HG03575 (cell line): ENCODE measurements around the gene MMP25.
A peak's percentile ranks its signal among the peaks of the same experiment; 100 is the strongest.

Experiments used
- ATAC-seq: cut with Tn5 transposase; IDR thresholded peaks from one replicate; pipeline ENCODE4 v1.9.1; 2021; ENCODE audit not compliant: unreplicated experiment, insufficient number of reproducible peaks, low FRiP score; ENCODE audit errors: extremely low read depth

Gene MMP25

GRCh38 chr16:3045758-3046640, at the start of gene MMP25:
Gene MMP25, plus strand, starts transcription at chr16:3046561. Its CDS starts 357 bp downstream, at chr16:3046918.
- ATAC-seq: no peak

- ATAC-seq: no peak
Observed at GRCh38 chr16:2999929-3000328, 46.4 kb upstream of the MMP25 start.

- no peak for ATAC-seq
Observed at GRCh38 chr16:3000540-3000939, 45.8 kb upstream of the MMP25 start.

- ATAC-seq: no peak
Observed at GRCh38 chr16:3001316-3001715, 45.0 kb upstream of the MMP25 start.

- peak; percentile 94 for ATAC-seq
Observed at GRCh38 chr16:3003582-3004270, 42.6 kb upstream of the MMP25 start.

- no peak for ATAC-seq
Observed at GRCh38 chr16:3004319-3004718, 42.0 kb upstream of the MMP25 start.

GRCh38 chr16:3004781-3005284, 41.5 kb upstream of the MMP25 start:
- ATAC-seq: no peak

GRCh38 chr16:3007059-3007956, 39.1 kb upstream of the MMP25 start:
- ATAC-seq: no peak

GRCh38 chr16:3007957-3008689, 38.2 kb upstream of the MMP25 start:
- ATAC-seq: no peak

GRCh38 chr16:3008690-3009037, 37.7 kb upstream of the MMP25 start:
- no peak for ATAC-seq

GRCh38 chr16:3009568-3010390, 36.6 kb upstream of the MMP25 start:
- no peak for ATAC-seq

GRCh38 chr16:3010510-3010909, 35.9 kb upstream of the MMP25 start:
- ATAC-seq: no peak

- no peak for ATAC-seq
Observed at GRCh38 chr16:3012246-3012645, 34.1 kb upstream of the MMP25 start.

GRCh38 chr16:3012828-3013420, 33.4 kb upstream of the MMP25 start, which contains the start of gene CLDN9:
Gene CLDN9, plus strand, starts transcription at chr16:3012923. Its CDS starts 440 bp downstream, at chr16:3013363.
- no peak for ATAC-seq

- ATAC-seq: no peak
Observed at GRCh38 chr16:3013491-3013951, 32.8 kb upstream of the MMP25 start.

- no peak for ATAC-seq
Observed at GRCh38 chr16:3013998-3014690, 32.2 kb upstream of the MMP25 start.

GRCh38 chr16:3014971-3015370, 31.4 kb upstream of the MMP25 start:
- ATAC-seq: no peak
